Fibroblast of skin of left quadriceps (primary cell): ENCODE measurements around the gene SLTM.
"Not testable (repeated sequence)": the region's sequence is repeated elsewhere in the genome, so short reads cannot be mapped to it uniquely, and the experiment has no call there.

Experiments used
- DNase-seq, 2 experiments: peaks; one replicate each; pipeline ENCODE4 v3.0.0-alpha.2; 2013; ENCODE audit warnings: low read depth in 2 of 2

SLTM gene

GRCh38 chr15:58929891-58930416 lies 3.5 kb downstream of the SLTM start:
- no peak for DNase-seq

GRCh38 chr15:58926823-58927222 lies 6.7 kb downstream of the SLTM start:
- DNase-seq = no peak

DNA sequence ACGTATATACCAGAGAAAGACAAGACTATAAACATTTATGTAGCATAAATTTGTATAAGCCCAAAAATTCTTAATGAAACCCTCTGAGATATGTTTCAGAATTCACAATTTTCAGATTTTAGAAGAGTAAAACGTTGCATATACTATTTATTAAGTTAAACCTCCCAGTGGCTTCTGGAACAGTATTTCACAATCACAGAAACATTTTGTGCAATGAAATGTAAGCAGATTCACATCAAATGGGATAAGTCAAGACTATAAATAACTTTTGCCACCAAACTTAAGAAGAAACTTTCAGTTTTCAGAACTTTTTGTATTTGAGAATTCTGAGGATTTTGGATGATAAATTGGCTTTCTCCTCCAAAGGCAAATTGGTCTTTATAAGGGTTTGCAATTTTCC lies 9.2 kb downstream of the SLTM start:
- peak in 1 of 2 experiments; percentile 9 for DNase-seq

DNA sequence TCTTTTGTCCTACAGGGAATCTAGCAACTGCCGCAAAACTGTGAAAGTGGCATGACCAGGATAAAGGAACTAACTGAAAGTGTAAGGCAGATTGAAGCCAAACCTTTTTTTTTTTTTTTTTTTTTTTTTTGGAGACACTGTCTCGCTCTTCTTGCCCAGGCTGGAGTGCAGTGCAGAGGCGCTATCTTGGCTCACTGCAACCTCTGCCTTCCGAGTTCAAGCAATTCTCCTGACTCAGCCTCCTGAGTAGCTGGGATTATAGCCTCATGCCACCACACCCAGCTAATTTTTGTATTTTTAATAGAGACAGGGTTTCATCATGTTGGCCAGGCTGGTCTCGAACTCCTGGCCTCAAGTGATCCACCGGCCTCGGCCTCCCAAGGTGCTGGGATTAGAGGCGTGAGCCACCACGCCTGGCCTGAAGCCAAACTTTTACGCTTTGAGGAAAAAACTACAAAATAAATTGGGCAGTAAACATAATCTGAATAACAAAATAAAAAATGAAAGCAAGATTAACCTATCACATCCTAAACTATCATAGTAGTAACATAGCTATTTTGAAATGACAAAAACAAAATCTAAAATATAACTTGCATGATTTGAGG lies 9.7 kb downstream of the SLTM start:
- no peak for DNase-seq

DNA sequence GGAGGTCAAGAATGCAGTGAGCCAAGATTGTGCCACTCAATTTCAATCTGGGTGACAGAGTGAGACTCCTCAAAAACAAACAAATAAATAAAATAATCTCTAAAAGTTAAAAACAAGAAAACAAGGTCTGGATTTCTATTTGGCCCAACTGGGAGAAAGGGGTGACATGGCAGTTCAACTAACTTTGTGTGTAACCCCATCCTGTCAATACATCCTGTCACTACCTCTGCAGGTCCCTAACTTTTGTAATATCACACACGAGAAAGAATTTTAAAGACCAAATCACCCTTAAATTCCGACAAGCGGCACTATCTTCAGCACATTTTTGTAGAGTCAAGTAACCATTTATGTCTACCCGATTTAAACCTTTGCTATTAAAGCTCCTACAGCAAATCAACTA lies 10.2 kb downstream of the SLTM start:
- no peak for DNase-seq

DNA sequence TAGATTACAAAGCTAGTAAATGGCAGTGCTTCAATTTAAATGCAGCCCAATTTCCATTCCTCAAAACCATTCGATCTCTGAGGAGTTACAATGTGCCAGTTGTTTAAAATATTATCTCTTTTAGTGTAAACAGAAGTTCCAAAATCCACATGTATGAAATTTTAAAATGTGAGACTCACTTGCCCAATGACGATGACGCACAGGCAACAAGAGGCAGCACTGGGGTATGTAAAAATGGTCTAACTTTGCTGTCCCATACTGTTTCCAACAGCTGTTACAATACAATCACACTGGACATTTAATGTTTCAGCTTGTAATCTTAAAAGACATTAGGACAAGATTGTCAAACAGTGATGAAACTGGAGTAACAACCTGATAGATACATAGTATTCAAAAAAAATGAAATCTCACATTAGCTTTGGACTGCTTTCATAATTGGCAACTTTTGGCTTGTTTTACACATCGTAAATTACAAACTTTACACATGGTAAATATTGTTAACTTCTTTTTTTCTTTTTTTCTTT lies 12.2 kb downstream of the SLTM start:
- no peak for DNase-seq

GRCh38 chr15:58920447-58920846 lies 13.0 kb downstream of the SLTM start:
- not testable (repeated sequence) for DNase-seq

- no peak for DNase-seq
Measured at GRCh38 chr15:58919232-58919631, 14.2 kb downstream of the SLTM start.

GRCh38 chr15:58918239-58918638 lies 15.2 kb downstream of the SLTM start:
- no peak for DNase-seq

- DNase-seq = not testable (repeated sequence)
Measured at GRCh38 chr15:58917613-58918129, 15.8 kb downstream of the SLTM start.

- DNase-seq = no peak
Measured at GRCh38 chr15:58916962-58917361, 16.5 kb downstream of the SLTM start.

DNA sequence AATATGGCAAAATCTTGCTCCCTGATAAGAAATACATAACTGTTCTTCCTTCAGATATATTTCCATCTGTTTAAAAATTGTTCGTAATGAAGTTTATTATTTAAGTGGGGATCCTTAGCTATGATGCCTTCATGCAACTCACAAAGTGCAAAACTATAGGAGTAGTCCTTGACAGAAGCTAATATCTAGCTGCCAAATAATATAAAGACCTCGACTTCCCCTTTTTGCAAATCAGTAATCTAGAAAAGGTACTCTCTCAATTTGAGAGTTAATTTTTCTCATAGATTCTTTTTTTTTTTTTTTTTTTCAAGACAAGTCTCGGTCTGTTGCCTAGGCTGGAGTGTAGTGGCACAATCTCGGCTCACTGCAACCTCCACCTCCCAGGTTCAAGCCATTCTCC lies 23.0 kb downstream of the SLTM start:
- DNase-seq = no peak

DNA sequence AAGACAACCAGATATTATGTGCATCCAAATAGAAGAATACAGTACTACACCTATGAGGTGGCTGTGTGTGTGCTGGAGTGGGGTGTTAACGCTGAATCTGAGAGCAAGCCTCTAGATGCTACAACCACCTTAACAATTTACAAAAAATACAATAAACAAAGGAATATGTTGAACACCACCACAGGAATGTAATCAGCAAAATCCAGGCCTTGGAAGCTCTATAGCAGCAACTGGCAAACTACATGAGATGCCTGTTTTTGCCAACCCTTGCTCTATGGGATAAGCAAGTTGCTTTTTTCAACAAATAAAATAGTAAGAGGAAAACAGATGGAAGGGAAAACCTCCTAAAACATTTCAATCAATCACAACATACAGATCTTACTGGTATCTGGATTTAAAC lies 23.9 kb downstream of the SLTM start:
- DNase-seq = no peak

GRCh38 chr15:58908550-58909309 lies 24.7 kb downstream of the SLTM start:
- no peak for DNase-seq

DNA sequence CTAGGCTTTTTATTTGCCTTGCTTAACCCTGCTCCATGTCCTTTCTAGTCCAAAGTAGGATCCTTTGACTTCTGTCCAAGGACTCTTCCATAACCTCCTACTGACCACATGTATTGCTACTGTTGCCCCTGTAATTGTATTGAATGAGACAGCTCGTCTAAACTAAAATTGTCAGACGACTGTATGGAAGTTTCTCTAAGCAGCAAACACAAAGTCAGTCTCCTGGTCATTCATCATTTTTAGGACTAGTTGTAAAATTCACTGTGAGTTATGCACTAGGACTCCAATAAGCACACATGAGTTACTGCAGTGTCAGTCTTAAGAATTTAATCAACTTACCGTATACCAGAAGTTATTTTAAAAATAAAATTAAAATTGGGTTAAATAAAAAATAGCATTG lies 32.8 kb downstream of the SLTM start:
- DNase-seq = no peak

- no peak for DNase-seq
Measured at GRCh38 chr15:58898150-58898680, 35.3 kb downstream of the SLTM start.

DNA sequence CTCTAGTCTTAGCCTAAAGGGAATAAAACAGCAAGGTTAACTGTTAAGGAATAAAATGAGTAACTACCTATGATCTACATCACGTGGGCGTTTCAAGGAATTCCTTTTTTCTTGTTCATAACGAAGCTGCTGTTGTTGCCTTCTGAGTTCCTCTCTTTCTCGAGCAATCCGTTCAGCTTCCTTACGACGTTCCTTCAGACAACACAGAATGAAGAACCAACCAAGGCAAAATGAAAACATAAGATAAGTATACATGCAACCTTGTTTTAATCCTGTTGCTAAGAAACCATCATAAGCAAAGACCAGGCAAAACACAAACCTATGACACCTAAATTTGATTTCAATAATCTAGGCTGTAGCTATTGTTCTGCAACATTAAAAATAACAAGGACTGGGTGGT lies 44.1 kb downstream of the SLTM start:
- no peak for DNase-seq

DNA sequence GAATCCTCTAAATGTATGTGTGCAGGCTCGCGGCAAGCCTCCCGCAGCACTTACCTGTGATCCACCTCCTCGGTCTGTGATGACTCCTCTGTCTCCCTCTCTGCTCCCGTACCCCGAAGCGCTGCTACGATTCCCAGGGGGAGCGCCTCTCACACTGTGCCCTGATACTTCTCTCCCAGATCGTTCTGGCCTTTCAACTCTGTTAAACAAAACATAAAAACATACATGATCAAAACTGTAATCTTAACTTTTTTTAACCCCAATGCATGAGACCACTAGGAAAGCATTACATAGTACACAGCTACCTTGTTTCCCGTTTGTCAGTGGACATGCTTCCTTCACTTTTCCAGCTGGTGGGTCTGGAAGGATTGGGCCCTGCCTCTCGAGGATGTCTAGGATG lies 46.6 kb downstream of the SLTM start:
- no peak for DNase-seq

GRCh38 chr15:58883926-58884325 lies 49.6 kb downstream of the SLTM start:
- DNase-seq = not testable (repeated sequence)

- no peak for DNase-seq
Measured at GRCh38 chr15:58882243-58882642, 51.2 kb downstream of the SLTM start.

DNA sequence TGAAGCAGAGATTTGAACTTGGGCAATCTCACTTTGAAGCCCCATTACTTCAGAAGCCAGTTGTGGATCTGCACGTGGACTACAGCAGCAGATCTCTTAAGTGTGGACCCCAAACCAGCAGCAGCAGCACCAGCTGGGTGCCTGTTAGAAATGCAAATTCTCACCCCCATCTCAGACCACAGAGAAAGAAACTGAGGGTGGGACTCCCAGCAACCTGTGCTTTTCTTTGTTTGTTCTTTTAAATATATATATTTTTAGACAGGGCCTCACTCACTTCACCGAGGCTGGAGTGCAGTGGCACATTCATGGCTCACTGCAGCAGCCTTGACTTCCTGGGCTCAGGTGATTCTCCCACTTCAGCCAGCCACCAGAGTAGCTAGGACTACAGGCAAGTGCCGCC lies 53.2 kb downstream of the SLTM start:
- no peak for DNase-seq

DNA sequence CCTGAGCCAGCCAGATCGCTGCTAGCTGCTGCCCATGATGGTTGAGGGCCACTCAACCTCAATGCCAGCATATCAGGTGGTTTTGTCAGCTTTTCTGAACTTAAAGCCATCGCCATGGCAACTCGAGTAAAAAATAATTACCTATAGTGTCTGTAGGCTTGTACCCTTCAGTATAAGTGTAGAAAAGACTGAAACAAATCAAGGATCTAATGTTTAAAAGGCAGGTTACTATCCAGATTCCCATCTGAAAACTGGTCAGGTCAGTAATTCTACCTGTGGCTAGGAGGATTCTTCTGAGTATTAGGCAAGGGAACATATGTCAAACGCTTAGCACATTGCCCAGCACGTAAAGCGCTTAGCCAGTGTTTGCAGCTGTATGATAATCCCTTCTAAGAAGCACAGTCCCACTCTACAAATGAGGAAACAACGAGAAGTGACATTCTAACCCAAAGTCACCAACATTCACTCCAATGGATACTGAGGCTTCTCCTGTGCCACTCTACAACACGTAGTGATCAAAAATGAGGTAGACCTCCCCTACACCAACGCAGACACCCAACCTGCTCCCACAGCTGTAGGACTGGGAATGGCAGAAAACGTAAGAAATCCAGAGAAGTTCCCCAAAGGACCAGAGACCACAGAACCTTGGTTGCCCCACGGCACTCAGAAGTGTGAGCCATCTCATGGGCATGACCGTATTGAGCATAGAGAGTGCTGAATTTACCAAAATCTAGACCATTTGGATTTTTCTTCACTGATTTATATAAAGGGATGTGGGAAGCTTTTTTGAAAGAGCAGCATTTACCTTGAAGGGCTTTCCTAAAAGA lies 55.3 kb downstream of the SLTM start:
- no peak for DNase-seq
